Osteocyte (in vitro differentiated cells): Measurements from ENCODE around the gene HAUS1. TPM values are rescaled to one million over a fixed set of nuclear protein-coding genes. Genes with fewer than 3 reads are reported as not detected.
"Not testable (repeated sequence)": the region's sequence is repeated elsewhere in the genome, so short reads cannot be mapped to it uniquely, and the experiment has no call there.

ENCODE experiments used
- DNase-seq: peaks from one replicate; pipeline ENCODE4 v3.0.0; 2021; ENCODE audit warnings: mixed read lengths; ENCODE audit not compliant: unreplicated experiment; ENCODE audit errors: extremely low spot score
- H3K27ac Mint-ChIP-seq: one replicate; pipeline ENCODE4 v1.8.0; 2021; ENCODE audit warnings: mild to moderate bottlenecking, mixed read lengths; ENCODE audit not compliant: unreplicated experiment
- H3K27me3 Mint-ChIP-seq: one replicate; pipeline ENCODE4 v1.8.0; 2021; ENCODE audit warnings: mixed read lengths; ENCODE audit not compliant: unreplicated experiment
- H3K36me3 Mint-ChIP-seq: one replicate; pipeline ENCODE4 v1.8.0; 2021; ENCODE audit warnings: mixed read lengths; ENCODE audit not compliant: unreplicated experiment
- H3K4me1 Mint-ChIP-seq: one replicate; pipeline ENCODE4 v1.8.0; 2021; ENCODE audit warnings: mixed read lengths; ENCODE audit not compliant: unreplicated experiment
- H3K4me3 Mint-ChIP-seq: one replicate; pipeline ENCODE4 v1.8.0; 2021; ENCODE audit warnings: mild to moderate bottlenecking, moderate library complexity, mixed read lengths; ENCODE audit not compliant: unreplicated experiment
- H3K9me3 Mint-ChIP-seq: one replicate; pipeline ENCODE4 v1.8.0; 2021; ENCODE audit warnings: mixed read lengths; ENCODE audit not compliant: unreplicated experiment
- total RNA-seq: library from RNA; stranded (reverse); gene quantifications from 2 replicates; pipeline ENCODE4 v1.2.1, GENCODE V29; 2021
- TF ChIP-seq, protein P1 (sequence below): fragments of 200-600 bp; sonication (generic); IDR thresholded peaks from 2 replicates; pipeline ENCODE4 v1.5.0; 2021; ENCODE audit warnings: antibody characterized with exemption, mild to moderate bottlenecking, moderate library complexity

The HAUS1 gene
- total RNA-seq, 1 donor from 2014 or later, result 37.0 TPM

DNA sequence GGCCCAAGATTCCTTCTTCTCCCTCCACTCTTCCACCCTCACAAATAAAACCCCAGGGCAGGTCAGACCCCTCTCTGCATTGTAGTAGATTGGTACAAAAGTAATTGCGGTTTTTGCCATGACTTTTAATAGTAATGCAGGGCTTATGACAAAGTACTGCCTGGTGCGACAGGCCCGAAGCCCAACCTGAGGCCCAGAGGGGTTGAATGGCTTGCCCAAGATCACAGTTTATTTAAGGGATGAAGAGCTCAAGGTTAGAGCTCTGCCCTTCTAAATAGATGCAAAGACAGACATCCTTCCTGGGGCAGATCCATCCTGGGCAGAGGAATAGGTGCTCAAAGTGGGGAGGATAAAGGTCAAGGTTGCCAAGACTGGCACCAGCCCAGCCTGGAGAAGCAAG is 31.2 kb upstream of the HAUS1 start:
- TF ChIP-seq, protein P1, sequence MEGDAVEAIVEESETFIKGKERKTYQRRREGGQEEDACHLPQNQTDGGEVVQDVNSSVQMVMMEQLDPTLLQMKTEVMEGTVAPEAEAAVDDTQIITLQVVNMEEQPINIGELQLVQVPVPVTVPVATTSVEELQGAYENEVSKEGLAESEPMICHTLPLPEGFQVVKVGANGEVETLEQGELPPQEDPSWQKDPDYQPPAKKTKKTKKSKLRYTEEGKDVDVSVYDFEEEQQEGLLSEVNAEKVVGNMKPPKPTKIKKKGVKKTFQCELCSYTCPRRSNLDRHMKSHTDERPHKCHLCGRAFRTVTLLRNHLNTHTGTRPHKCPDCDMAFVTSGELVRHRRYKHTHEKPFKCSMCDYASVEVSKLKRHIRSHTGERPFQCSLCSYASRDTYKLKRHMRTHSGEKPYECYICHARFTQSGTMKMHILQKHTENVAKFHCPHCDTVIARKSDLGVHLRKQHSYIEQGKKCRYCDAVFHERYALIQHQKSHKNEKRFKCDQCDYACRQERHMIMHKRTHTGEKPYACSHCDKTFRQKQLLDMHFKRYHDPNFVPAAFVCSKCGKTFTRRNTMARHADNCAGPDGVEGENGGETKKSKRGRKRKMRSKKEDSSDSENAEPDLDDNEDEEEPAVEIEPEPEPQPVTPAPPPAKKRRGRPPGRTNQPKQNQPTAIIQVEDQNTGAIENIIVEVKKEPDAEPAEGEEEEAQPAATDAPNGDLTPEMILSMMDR, result no peak
- H3K36me3 Mint-ChIP-seq, result no peaks in the 10 kb centered on the region
- no peak overlapping the region for H3K27ac Mint-ChIP-seq
- no peaks in the 10 kb centered on the region for H3K9me3 Mint-ChIP-seq
- DNase-seq, result peak; percentile 48
- H3K4me3 Mint-ChIP-seq, result peak overlapping the region; percentile 82
- peaks cover 20% of the 10 kb centered on the region for H3K4me1 Mint-ChIP-seq
- H3K27me3 Mint-ChIP-seq, result no peaks in the 10 kb centered on the region

DNA sequence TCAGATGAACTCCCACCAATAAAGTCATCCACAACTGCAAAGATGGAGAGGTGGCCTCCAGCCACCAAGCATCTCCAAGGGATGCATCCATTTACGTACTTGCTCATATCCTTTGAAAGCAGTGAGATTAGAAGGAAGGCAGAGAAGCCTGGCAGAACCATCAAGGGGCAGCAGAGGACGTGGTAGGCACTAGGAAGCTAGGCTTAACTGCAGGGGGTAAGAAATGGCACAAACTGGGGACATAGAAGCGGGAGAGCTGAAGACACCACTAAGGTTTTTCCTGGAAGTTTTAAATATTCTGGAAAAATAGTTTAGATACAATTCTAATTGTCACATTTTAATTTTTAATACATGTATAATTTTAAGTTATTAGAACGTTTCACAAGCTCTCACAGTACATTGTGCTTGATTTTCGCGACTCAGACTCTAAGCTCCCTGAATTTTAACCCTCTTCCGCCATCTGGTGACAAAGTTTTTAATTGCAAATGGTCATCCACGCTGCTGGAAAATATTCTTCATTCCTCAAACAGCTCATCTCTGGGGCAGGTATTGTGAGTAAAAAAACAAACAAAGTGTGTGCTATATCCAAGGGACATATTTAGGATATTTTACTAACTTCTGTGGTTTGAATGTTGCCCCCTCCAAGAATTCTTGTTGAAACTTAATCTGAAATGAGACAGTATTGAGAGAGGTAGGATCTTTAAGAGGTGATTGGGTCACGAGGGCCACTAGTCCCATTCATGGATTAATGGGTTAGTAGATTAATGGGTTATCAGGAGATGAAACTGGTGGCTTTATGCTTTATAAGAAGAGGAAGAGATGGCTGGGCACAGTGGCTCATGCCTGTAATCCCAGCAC is 30.5 kb upstream of the HAUS1 start:
- H3K36me3 Mint-ChIP-seq, result no peaks in the 10 kb centered on the region
- TF ChIP-seq, protein P1, result peak; percentile 76
- no peaks in the 10 kb centered on the region for H3K9me3 Mint-ChIP-seq
- H3K27ac Mint-ChIP-seq, result no peak overlapping the region
- peaks cover 20% of the 10 kb centered on the region for H3K4me1 Mint-ChIP-seq
- no peaks in the 10 kb centered on the region for H3K27me3 Mint-ChIP-seq
- peak; percentile 77 for DNase-seq
- no peak overlapping the region for H3K4me3 Mint-ChIP-seq

DNA sequence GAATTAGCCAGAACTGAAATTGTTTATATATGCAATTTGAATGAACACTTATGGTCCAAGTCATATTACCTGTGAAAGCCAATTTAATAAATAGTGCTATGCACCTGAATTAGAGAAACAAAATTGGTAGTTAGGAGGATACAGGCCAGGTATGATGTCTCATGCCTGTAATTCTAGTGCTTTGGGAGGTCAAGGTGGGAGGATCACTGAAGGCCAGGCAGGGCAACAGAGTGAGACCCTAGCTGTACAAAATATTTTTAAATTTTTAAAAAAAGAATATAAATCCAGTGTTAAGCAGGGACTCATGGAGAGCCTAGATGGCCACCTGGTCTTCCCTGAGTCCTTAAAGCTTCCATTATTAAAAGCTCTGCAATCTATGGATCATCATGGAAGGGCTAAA is 24.8 kb upstream of the HAUS1 start:
- H3K4me1 Mint-ChIP-seq, result no peaks in the 10 kb centered on the region
- TF ChIP-seq, protein P1, result no peak
- H3K4me3 Mint-ChIP-seq, result no peak overlapping the region
- peak; percentile 7 for DNase-seq
- H3K36me3 Mint-ChIP-seq, result peaks cover 34% of the 10 kb centered on the region
- H3K27me3 Mint-ChIP-seq, result no peaks in the 10 kb centered on the region
- H3K9me3 Mint-ChIP-seq, result no peaks in the 10 kb centered on the region
- no peak overlapping the region for H3K27ac Mint-ChIP-seq

DNA sequence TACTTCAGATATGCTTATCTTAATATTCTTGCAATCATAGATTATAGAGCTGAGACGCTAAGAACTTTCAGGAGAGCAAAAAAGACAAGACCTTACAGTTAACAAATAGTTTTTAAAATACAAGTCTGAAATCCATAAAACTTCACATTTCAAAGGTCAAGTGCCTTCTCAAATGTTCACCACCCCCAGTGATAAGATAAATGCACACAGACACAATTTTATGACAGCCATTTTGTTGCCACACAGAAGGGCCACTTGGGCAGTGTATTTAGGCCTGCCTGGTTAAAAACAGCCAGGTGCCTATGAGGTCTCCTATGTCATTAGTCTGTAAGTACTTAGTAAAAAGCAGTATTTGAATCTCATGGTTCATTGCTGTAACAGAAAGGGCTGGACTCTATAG is 24.0 kb upstream of the HAUS1 start:
- H3K27me3 Mint-ChIP-seq, result no peaks in the 10 kb centered on the region
- TF ChIP-seq, protein P1, result no peak
- DNase-seq, result no peak
- H3K27ac Mint-ChIP-seq, result no peak overlapping the region
- H3K9me3 Mint-ChIP-seq, result no peaks in the 10 kb centered on the region
- no peak overlapping the region for H3K4me3 Mint-ChIP-seq
- H3K4me1 Mint-ChIP-seq, result no peaks in the 10 kb centered on the region
- peaks cover 42% of the 10 kb centered on the region for H3K36me3 Mint-ChIP-seq

DNA sequence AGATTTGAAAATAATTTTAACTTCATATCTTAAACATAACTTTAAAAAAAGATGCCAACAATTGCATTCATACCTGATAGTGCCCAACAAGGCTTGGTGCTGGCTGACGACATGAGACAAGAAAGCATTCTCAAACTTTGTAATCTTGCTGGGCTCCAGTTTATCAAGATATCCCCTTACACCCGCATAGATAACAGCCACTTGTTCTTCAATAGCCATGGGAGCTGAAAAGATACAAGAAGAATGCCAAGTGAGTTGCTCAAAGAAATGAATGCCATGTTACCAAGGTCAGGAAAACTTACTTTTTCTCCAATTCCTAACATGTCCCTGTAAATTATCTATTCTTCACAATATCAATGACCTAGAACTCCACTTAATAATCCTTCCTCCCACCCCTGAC is 19.8 kb upstream of the HAUS1 start:
- no peaks in the 10 kb centered on the region for H3K4me1 Mint-ChIP-seq
- TF ChIP-seq, protein P1, result no peak
- H3K36me3 Mint-ChIP-seq, result peaks cover 75% of the 10 kb centered on the region
- H3K9me3 Mint-ChIP-seq, result no peaks in the 10 kb centered on the region
- H3K27ac Mint-ChIP-seq, result no peak overlapping the region
- H3K27me3 Mint-ChIP-seq, result no peaks in the 10 kb centered on the region
- DNase-seq, result no peak
- H3K4me3 Mint-ChIP-seq, result no peak overlapping the region

DNA sequence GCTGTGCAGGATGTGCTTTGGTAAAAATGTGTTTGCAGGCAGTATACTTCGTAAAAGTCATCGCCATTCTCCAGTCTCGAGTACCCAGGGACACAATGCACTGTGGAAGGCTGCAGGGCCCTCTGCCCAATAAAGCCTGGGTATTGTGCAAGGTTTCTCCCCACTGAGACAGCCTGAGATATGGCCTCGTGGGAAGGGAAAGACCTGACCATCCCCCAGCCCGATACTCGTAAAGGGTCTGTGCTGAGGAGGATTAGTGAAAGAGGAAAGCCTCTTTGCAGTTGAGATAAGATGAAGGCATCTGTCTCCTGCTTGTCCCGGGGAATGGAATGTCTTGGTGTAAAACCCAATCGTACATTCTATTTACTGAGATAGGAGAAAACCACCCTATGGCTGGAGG is 15.7 kb upstream of the HAUS1 start:
- not testable (repeated sequence) for H3K9me3 Mint-ChIP-seq, H3K4me1 Mint-ChIP-seq, H3K27me3 Mint-ChIP-seq, H3K27ac Mint-ChIP-seq, H3K4me3 Mint-ChIP-seq
- peak; percentile 32 for DNase-seq
- H3K36me3 Mint-ChIP-seq, result peaks cover 77% of the 10 kb centered on the region
